ENCODE measurements around the gene HOXA10.
A peak's percentile ranks its signal among the peaks of the same experiment; 100 is the strongest.

HOXA10 gene

GRCh38 chr7:27134392-27134791, 39.7 kb downstream of the HOXA10 start:
- H3K4me3 ChIP-seq (ENCODE audit: low read length): no peak overlapping the region
- peak; percentile 44 for DNase-seq (ENCODE audit: low read depth)
- no peak for TF ChIP-seq CTCF (IDR thresholded peaks at IDR 0.05; ENCODE audit: insufficient read depth, low read depth, low read length, missing control alignments)

GRCh38 chr7:27133409-27134231, 40.5 kb downstream of the HOXA10 start:
- no peak overlapping the region for H3K4me3 ChIP-seq (ENCODE audit: low read length)
- TF ChIP-seq CTCF (IDR thresholded peaks at IDR 0.05; ENCODE audit: insufficient read depth, low read depth, low read length, missing control alignments): no peak
- DNase-seq (ENCODE audit: low read depth): no peak

- DNase-seq (ENCODE audit: low read depth): no peak
- H3K4me3 ChIP-seq (ENCODE audit: low read length): no peak overlapping the region
- no peak for TF ChIP-seq CTCF (IDR thresholded peaks at IDR 0.05; ENCODE audit: insufficient read depth, low read depth, low read length, missing control alignments)
Observed at GRCh38 chr7:27132978-27133377, 41.1 kb downstream of the HOXA10 start.

GRCh38 chr7:27132214-27132613, 41.9 kb downstream of the HOXA10 start:
- H3K4me3 ChIP-seq (ENCODE audit: low read length): no peak overlapping the region
- no peak for DNase-seq (ENCODE audit: low read depth)
- no peak for TF ChIP-seq CTCF (IDR thresholded peaks at IDR 0.05; ENCODE audit: insufficient read depth, low read depth, low read length, missing control alignments)

GRCh38 chr7:27131390-27131819, 42.7 kb downstream of the HOXA10 start:
- H3K4me3 ChIP-seq (ENCODE audit: low read length): peak overlapping the region; percentile 69

GRCh38 chr7:27130540-27131389, 43.4 kb downstream of the HOXA10 start, which contains the start of gene HOXA4:
Gene HOXA4 (minus strand): TSS chr7:27130757. CDS start chr7:27130733, 24 bp downstream.
- DNase-seq (ENCODE audit: low read depth): peak; percentile 86
- no peak for TF ChIP-seq CTCF (IDR thresholded peaks at IDR 0.05; ENCODE audit: insufficient read depth, low read depth, low read length, missing control alignments)
- H3K4me3 ChIP-seq (ENCODE audit: low read length): peak within 1 kb of the TSS; percentile 69

More at GRCh38 chr7:27131390-27131819, 42.7 kb downstream of the HOXA10 start:
- TF ChIP-seq CTCF (IDR thresholded peaks at IDR 0.05; ENCODE audit: insufficient read depth, low read depth, low read length, missing control alignments): no peak
- DNase-seq (ENCODE audit: low read depth): no peak
